Midbrain (tissue), 1 donor: ENCODE results near the gene DSCAML1.

ENCODE experiments used
- DNase-seq: peaks from one replicate; lab custom pipeline; 2025; lab: John Stamatoyannopoulos, UW

DSCAML1 gene

DNA sequence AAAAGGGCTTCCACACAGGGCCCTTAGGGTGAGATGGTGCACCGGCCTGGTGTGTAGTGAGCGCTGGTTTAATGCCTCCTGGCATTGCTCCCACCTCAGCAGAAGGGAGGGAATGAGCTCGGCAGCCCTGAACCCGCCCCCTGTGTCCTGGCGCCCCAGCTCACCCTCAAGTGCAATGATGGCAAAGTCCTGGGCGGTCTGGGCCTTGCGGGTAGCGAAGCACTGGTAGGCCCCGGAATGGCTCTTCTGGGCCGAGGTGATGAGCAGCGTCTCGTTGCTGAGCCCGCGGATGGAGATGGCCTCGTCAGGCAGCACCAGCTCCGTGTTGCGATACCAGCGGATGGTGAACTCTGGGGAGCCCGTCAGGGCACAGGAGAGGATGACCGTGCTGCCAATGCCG is 276.1 kb downstream of the DSCAML1 start:
- no peak for DNase-seq

DNA sequence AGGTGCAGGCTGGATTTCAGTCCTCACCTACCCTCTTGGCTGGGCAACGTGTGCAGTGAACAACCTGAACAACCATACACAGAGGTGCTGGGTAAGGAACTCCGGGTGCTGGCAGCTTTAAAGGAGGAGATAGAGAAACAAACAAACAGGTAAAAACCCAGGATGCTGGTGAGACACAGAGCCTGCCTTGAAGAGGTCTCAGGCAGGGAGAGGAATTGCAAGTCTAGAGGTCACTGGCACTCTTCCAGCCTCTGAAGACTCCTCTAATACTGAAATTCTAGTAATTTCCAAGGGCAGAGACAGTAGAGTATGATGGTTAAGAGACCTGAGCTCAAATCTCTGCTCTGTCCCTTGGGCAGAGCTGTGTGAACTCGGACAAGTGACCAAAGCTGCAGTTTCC is 276.8 kb downstream of the DSCAML1 start:
- DNase-seq, result no peak

DNA sequence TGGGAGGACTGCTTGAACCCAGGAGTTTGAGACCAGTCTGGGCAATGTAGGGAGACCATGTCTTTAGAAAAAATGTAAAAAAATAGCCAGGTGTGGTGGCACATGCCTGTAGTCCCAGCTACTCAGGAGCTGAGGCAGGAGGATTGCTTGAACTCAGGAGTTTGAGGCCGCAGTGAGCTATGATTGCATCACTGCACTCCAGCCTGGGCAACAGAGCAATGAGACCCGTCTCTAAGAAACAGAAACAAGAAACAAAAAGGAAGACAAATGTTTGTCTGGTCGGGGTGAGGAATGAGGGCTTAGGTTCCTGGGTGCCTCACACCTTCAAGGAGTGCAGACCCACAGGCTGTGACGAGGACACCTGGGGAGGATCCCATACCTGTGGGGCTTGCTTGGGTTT is 277.4 kb downstream of the DSCAML1 start:
- DNase-seq, result no peak

DNA sequence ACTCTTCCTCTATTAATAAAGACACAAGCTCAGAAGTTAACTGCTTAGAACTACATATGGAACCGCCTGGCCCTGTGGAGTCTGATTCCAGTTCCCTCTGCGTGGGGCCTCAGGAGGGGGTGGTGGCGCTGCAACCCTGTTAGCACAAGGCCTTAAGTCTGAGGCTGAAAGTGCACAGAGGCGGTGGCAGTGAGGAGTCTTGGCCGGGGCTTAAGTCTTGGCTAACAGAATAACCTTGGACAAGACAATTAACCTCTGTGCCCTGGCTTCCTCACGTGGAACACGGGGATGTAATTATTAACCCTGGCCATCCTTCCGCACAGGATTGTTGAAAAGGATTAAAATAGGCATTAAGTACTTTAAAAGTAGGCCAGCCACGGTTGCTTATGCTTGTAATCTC is 277.8 kb downstream of the DSCAML1 start:
- DNase-seq, result no peak

DNA sequence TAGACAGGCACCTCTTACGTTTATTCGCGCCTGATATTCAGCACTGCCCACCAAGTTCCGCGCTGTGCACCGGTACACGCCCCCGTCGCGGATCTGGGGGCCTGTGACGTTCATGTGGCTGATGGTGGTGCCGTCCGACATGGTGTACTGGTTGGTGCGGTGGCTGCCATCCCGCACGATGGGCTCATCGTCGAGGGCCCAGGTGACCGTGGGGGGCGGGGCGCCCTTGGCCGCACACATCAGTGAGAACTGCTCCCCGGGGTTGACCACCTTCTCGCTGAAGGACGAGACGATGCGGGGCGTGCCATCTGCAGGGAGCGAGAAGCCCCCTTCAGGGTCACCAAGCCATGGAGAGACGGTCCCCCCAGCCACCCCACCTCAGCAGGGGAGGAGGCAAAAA is 278.6 kb downstream of the DSCAML1 start:
- no peak for DNase-seq

DNA sequence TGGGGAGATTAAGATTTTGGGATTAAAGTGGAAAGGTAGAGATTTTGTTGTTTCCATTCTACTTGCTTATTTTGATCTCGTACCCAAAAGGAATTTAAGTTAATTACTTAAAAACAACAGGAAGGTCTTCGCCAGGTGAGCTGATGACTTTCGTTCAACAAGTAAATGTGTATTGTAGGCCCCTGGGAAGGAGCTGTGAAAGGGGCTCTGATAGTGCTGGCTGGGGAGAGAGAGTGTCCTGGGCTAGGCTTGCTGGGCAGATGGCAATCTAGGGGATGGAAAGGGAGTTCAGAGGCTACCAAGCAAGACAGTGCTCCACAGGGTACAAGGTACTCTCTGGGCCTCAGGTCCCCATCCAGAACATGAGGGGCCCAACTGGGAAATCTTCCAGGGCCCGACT is 279.9 kb downstream of the DSCAML1 start:
- no peak for DNase-seq

DNA sequence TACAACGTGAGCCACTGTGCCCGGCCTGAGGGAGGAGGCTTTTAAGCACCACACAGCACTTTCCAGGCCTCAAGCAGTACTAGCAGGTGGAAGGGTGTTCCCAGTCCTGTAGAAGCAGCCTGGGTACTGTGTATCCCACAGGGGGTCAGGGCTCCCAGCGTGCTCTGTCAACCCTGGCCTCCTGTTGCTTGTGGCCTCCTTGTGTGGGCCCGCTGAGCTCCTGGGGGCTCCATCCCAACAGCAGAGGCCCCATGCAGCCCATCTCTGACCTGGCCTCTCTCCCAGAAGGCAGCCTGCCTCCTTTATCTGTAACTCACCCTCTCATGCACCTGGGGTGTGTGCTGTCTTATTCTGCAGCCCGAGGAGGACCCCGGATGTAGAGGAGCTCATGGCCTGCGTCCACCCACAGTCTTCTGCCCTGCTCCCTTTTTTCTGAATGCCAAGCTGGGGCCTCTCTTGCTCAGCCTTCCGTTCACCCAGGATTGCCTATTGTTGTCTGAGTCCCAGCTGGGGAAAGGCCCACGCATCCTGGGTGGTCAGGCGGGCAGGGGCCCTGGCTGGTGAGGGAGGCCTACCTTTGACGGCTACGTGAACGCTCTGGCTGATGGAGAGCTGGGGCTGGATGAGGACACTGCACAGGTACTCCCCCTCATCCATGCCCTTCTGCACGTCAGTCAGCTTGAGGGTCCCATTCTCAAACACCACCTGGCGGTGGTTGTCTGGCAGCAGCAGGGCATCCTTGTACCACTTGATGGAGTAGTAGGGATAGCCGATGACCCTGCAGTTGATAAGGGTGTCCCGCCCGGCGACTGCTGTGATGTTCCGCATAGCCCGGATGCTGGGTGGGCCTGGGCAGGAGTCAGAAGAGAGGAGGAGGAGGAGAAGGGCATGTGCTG is 280.9 kb downstream of the DSCAML1 start:
- DNase-seq, result no peak

DNA sequence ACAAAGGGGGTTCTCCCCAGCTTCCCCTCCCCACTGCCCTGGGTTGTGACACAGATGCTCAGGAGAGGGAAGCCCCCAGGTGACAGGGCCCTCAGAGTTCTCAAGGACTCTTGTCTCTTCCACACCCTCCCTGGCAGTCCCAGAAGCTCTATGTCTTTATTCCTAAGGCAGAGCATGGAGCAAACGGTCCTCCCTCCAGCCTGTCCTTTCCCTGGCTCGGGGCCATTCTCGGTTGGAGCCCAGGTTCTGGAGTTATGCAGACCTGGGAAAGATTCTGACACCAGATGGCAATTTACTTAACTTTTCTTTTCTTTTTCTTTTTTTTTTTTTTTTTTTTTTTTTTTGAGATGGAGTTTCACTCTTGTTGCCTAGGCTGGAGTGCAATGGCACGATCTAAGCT is 282.8 kb downstream of the DSCAML1 start:
- DNase-seq, result no peak

DNA sequence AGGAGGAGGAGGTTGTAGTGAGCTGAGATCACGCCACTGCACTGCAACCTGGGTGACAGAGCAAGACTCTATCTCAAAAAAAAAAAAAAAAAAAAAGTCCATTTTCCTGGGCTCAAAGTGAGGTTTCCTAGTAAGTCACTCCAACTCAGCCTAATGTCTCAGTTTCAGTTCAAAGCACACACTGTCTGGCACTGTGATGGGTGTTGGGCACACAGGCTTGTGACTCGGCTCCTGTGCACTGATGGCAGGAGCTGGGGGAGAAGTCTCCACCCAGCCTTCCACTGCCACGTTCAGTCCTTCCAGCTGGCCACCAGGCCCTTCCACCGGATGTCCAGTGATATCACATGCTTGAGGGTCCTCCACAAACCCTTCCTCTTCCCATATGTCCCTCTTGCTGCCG is 283.4 kb downstream of the DSCAML1 start:
- no peak for DNase-seq

DNA sequence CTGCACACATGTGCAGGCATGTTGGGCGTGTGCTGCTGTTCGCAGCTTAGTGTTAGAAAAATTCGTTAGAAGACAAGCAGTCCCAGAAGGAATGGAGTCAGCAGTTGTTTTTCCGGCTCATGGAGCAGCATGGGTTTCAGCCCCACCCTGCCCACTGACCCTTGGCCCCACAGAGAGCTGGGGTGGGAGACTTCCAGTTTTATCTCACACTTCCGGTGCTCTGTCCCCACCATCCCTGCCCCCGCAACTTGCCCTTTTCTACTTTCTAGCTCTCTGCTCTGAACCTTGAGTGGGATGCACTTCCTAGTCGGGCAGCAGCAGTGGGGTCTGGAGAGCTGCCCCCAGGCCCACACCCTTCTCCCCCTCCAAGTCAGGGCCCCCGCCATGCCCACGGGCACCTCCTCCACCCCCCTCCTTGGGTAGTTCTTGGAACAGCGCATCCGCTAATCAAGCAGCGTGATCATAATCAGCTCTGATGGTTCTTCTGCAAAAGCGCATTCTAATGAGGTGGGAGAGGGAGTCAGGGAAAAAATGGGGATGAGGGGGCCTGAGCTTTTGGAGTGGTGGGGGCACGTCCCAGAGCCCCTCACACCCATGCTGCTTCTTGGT is 285.0 kb downstream of the DSCAML1 start:
- no peak for DNase-seq

DNA sequence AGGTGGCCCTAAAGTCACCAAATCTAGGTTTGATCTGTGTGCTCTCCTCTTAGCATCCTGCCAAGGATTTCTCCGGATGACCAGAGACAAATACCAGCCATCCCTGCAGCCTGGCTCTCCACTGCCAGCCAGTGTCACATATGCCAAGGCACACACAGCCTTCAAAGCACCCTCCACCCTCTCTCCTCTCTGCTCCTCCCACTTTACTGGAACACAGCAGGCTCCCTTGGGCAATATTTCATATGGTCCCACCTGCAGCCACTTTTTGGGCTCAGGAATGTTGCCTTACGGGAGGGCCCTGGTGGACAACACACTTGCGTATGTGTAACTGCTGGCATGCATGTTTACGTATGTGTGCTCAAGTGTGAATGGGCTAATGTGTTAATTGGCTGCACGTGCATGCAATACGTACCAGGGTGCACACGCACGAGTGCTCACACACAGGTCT is 285.5 kb downstream of the DSCAML1 start:
- no peak for DNase-seq

DNA sequence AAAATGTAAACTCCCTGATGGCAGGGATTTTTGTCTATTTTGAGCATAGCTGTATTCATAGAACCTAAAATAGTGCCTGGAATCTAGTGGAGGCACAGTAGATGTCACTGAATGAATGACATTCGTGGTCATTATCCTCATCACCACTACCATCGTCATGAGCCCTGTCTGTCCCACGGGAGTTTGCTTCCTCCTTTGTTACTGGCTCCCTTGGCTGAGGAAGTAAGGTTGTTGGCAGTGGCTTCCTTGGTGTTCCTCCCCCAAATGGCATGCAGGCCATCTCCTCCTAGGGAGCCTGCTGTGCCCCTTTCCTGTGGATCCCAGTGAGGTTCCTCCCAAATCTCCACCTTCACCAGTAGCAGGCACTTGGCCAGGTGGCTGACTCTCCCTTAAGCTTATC is 286.4 kb downstream of the DSCAML1 start:
- no peak for DNase-seq

DNA sequence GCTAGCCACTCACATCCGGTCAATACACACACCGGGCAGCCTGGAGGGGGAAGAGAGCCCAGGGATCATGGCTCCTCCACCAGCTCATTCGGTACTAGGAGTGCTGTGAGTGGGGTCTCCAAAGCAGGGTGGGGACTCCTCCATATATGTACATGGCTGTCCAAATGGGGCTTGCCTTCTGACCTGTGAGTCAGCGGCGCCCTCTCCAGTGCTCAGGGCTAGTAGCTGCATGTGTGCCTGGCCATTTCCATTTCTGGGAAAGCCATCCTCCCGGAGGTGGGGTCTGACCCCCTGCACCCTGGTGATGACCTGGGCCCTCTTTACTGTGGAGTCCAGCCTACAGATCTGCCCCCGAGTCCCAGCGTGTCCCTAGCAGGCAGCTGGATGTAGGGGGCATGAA is 287.5 kb downstream of the DSCAML1 start:
- DNase-seq, result no peak

DNA sequence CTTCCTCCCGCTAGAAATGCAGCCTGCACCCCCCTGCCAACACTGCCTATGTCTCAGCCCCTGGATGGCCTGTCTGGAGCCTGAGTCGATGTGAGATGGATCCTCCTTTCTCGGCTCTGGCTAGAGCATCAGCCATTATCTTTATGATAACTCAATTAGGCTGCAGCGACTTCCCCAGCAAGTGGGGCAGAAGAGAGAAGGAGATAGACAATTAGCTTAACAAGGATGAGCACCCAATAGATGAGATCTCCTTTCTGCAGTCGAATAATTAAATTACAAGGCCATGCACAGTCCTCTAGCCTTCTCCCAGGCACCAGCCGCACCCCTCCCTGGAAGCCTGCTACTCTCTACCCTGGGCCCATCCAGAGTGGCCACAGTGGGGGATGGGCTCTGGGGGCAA is 290.0 kb downstream of the DSCAML1 start:
- DNase-seq, result no peak

DNA sequence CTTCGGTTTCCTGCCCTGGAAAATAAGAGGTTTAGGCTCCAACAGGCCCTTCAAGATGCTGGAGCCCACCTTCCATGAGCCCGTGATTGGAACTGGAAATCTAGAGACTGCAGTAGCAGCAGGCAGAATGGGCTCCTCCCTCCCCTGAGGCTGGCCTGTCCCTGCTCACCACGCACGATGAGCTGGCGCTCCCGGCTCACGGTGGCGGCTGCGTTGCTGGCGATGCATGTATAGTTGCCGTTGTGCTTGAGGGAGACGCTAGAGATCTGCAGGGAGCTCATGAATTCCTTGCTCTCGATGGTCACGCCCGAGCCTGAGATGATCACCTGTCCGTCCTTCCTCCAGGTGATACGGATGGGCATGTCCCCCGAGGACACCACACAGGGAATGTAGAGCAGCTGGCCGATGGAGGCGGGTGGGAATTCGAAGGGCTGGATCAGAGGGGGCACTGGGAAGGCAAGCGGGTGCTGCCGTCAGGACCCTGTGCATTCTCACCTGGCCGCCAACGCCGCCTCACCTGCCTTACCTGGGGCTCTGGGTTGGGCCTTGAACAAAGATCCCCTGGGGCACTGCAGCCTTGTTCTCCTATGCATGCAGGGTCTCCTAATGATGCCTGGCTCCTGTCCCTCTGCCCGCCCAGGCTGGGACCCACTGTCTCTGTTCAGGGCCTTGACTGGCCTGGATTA is 291.6 kb downstream of the DSCAML1 start:
- no peak for DNase-seq

DNA sequence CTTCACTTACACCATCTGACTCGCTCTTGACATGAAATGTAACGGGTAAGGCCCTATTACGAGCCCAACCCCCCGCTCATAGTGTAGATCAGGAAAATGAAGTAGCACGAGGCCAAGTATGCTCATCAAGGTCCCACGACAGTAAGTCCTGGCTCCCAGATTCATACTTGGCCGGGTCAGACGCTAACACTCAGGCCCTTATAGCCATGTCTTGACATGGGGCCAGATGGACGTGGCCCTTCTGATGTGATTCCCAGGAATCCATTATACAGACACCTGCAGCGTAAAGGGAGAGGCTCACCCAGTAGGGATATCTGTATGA is 294.3 kb downstream of the DSCAML1 start:
- no peak for DNase-seq

DNA sequence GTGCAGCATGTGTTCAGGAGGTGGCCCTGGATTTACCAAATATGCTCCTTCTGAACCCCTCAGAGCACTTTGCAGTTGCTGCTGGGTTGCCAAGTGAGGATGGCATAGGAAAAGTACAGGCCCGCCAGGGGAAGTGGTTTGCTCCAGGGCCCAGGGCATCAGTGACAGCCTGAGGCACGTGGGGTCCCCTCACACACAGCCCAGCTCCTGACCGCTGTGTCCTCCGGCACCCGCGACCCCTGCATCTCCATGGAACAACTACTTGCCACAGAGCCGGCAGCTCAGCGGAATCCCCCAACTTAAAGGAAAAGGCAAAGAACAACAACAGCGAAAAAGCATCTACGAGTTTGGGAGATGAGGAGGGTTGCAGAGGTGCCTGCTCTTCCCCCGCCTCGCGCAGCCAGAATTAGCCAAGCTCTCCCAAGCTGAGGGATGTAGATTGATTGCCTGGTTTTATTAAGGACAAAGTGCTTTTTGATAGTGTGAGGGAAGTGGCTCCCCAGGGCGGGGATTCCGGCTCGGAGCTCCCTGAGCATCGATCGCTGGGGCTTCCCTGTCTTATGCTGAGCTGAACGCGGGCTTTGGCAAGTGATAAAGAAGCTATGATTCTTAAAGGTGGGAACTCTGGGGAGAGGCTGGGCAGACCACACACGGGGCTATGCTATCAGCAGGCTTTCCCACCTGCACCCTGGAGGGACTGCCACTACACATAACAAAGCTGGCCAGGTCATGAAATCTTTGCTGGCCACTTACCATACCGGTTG is 294.8 kb downstream of the DSCAML1 start:
- DNase-seq, result no peak

DNA sequence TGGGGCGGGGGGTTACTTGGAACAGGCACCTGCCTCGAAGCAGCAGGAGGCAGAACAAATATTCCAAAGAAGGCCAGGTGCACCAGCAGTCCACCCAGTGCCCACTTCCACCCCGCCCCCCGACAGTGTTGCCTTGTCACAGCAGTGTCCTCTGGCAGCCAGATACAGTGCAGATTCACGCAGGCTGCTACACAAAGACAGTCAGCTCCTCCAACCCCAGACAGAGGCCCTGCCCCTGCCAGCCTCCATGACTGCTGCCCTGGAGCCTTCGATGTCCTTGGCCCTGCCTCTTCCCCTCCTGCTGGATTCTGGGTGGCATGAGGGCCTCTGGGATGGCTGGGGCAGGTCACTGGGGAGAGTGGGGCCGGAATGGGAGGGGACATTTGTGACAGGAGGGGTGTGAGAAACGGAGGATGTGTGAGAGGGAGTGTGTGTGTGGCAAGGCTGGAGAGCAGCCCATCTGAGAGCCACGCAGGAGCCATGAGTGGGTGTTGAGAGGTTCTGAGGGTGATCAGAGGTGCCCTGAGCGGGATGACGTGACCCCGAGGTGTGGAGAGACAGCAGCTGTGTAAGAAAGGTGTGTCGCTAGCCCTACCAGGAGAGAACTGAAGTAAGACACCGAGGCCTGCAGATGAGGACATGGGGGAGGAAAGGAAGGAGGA is 295.6 kb downstream of the DSCAML1 start:
- DNase-seq, result no peak

DNA sequence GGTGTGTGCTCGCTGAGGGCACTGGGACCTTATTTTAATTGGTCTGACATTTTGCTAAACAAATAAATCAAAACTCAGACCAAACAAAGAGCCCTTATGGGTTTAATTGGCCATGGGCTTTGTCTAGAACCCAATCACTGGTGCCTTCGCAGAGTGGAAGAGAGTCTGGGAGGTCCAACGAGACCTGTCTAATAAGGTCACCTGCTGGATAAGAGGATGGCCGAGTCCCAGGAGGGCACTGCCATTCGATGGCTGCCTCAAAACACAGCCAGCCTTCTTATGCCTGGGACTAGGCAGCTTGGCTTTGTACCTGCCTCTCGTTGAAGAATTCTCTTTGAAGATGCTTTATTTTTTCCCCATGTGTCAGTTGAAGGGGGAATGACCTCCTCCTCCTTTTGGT is 298.2 kb downstream of the DSCAML1 start:
- DNase-seq, result no peak

DNA sequence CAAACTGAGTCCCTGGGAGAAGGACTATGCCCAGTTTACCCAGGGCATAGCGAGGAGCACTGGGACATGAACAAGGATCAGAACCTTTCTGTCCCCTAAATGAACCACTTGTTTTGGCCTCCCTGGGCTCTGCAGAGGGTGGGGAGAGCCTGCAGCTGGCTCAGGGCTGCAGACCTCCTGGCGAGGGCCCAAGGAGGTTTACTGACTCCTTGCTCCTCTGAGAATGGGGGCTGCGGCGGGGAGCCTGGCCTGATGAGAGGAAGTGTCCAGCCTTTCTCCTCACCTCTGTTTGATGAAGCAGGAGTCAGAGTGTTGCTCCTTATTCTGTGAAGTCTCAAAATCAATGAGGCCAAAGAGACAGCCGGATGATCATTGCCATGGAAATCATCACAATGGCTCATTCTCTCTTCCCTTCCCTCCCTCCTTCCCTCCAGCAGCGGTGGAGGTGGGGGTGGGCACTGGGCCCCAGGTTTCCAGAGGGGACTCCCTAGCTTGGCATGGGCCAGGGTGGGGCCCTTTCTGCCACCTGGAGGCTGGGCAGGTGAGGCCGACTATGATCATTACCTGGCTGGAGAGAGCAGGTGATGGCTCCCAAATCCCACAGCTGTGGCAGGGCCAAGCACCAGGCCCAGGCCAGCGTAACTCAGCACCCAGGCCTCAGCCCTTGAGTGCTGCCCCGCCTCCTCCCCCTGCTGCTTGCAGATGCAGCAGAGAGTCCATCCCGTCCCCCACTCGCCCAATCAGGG is 299.6 kb downstream of the DSCAML1 start:
- DNase-seq, result peak; percentile 58

DNA sequence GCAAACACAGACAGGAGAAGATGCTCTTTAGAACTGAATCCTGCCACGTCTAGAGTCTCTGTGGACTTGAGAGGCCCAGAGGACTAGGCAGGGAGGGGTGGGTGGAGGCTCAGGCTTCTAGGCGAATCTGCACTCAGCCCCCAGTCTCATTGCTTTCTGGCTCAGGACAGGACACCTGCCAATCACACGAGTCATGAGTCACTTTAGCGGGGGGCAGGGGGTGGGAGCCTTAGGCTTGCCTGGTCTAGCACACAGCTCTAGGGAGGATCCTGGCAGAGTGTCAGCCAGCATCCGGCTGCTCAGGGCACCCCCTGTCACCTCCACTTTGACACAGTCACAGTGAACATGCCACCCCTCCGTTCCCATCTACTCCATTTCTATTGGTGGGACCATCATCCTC is 301.7 kb downstream of the DSCAML1 start:
- no peak for DNase-seq
